ENCODE data around the gene SLC2A8. TPM values are rescaled to one million over a fixed set of nuclear protein-coding genes. Genes with fewer than 3 reads are reported as not detected.

SLC2A8 gene
- total and polyA plus RNA-seq, 3 experiments from 2014 or later = 4.5 to 7.7 (median 6.2) TPM

GRCh38 chr9:127419348-127419747 lies 22.4 kb downstream of the SLC2A8 start:
- peaks cover 12% of the 10 kb centered on the region for H3K4me1 ChIP-seq (ENCODE audit: insufficient read depth, low read length)
- no peak for DNase-seq
- no peaks in the 10 kb centered on the region for H3K27me3 ChIP-seq (ENCODE audit: insufficient read depth, low read length, poor library complexity, severe bottlenecking)
- H3K36me3 Mint-ChIP-seq = peaks cover 0 to 6% (median 0%) of the 10 kb centered on the region in 3 donors
- H3K9me3 Mint-ChIP-seq = no peaks in the 10 kb centered on the region
- H3K27ac ChIP-seq (ENCODE audit: low read depth, low read length) = no peak overlapping the region
- H3K4me3 Mint-ChIP-seq = no peak overlapping the region
- H3K9me3 ChIP-seq (ENCODE audit: low read length) = no peaks in the 10 kb centered on the region
- no peaks in the 10 kb centered on the region for H3K36me3 ChIP-seq (ENCODE audit: insufficient read depth, low read length)
- H3K27me3 Mint-ChIP-seq = peaks cover 0 to 7% of the 10 kb centered on the region in 2 donors
- POLR2A ChIA-PET = no interaction called here
- H3K4me1 Mint-ChIP-seq = peaks cover 16 to 20% (median 16%) of the 10 kb centered on the region in 3 donors
- CTCF ChIA-PET = interaction anchor here (0.7 to 1.8 kb wide), 2 partner anchors 205 to 502 kb away, joined by 3 to 6 read pairs; no protein-coding TSS in a partner anchor
- no peak overlapping the region for H3K4me3 ChIP-seq (ENCODE audit: low read length)
- no peak overlapping the region for H3K27ac Mint-ChIP-seq

GRCh38 chr9:127421057-127421456 lies 24.1 kb downstream of the SLC2A8 start:
- no peaks in the 10 kb centered on the region for H3K27me3 Mint-ChIP-seq
- peak overlapping the region in 1 of 8 donors; percentile 46 for H3K27ac Mint-ChIP-seq
- Histone ChIP-seq H3K4me3 (ENCODE audit: low read length) (no peak overlapping the region), H3K36me3 (ENCODE audit: insufficient read depth, low read length) (no peaks in the 10 kb centered on the region), H3K4me1 (ENCODE audit: insufficient read depth, low read length) (peaks cover 25% of the 10 kb centered on the region), H3K27me3 (ENCODE audit: insufficient read depth, low read length, poor library complexity, severe bottlenecking) (no peaks in the 10 kb centered on the region), H3K27ac (ENCODE audit: low read depth, low read length) (no peak overlapping the region), H3K9me3 (ENCODE audit: low read length) (no peaks in the 10 kb centered on the region)
- POLR2A ChIA-PET = interaction anchor here (0.7 kb wide), 1 partner anchor 196 kb away, joined by 5 read pairs; no protein-coding TSS in a partner anchor
- CTCF ChIA-PET = interaction anchor here (1.0 kb wide), 1 partner anchor 12 kb away, joined by 3 read pairs; no protein-coding TSS in a partner anchor
- H3K4me1 Mint-ChIP-seq = peaks cover 30 to 37% (median 33%) of the 10 kb centered on the region in 3 donors
- H3K9me3 Mint-ChIP-seq = no peaks in the 10 kb centered on the region
- H3K36me3 Mint-ChIP-seq = peaks cover 0 to 8% (median 0%) of the 10 kb centered on the region in 3 donors
- DNase-seq = no peak
- H3K4me3 Mint-ChIP-seq = no peak overlapping the region

- no peaks in the 10 kb centered on the region for H3K36me3 ChIP-seq (ENCODE audit: insufficient read depth, low read length)
- peaks cover 0 to 13% (median 3%) of the 10 kb centered on the region in 3 donors for H3K36me3 Mint-ChIP-seq
- POLR2A ChIA-PET = no interaction called here
- no peaks in the 10 kb centered on the region for H3K9me3 Mint-ChIP-seq
- no peaks in the 10 kb centered on the region for H3K27me3 Mint-ChIP-seq
- no peak for DNase-seq
- peaks cover 38 to 48% (median 42%) of the 10 kb centered on the region in 3 donors for H3K4me1 Mint-ChIP-seq
- H3K4me3 ChIP-seq (ENCODE audit: low read length) = no peak overlapping the region
- peak overlapping the region in 2 of 7 donors; percentile 96 to 99 for H3K4me3 Mint-ChIP-seq
- H3K27ac ChIP-seq (ENCODE audit: low read depth, low read length) = peak overlapping the region; percentile 78
- H3K27ac Mint-ChIP-seq = peak overlapping the region in 2 of 8 donors; percentile 43 to 95
- peaks cover 31% of the 10 kb centered on the region for H3K4me1 ChIP-seq (ENCODE audit: insufficient read depth, low read length)
- CTCF ChIA-PET = interaction anchor here (0.6 kb wide), 1 partner anchor 29 kb away, joined by 3 read pairs; no protein-coding TSS in a partner anchor
- H3K27me3 ChIP-seq (ENCODE audit: insufficient read depth, low read length, poor library complexity, severe bottlenecking) = no peaks in the 10 kb centered on the region
- H3K9me3 ChIP-seq (ENCODE audit: low read length) = no peaks in the 10 kb centered on the region
Measured at GRCh38 chr9:127422133-127422782, 25.3 kb downstream of the SLC2A8 start.

- Histone ChIP-seq H3K4me1 (ENCODE audit: insufficient read depth, low read length) (peaks cover 31% of the 10 kb centered on the region), H3K36me3 (ENCODE audit: insufficient read depth, low read length) (no peaks in the 10 kb centered on the region), H3K27me3 (ENCODE audit: insufficient read depth, low read length, poor library complexity, severe bottlenecking) (no peaks in the 10 kb centered on the region), H3K27ac (ENCODE audit: low read depth, low read length) (peak overlapping the region; percentile 78), H3K9me3 (ENCODE audit: low read length) (no peaks in the 10 kb centered on the region), H3K4me3 (ENCODE audit: low read length) (peak overlapping the region; percentile 81)
- Mint-ChIP-seq H3K27me3 (no peaks in the 10 kb centered on the region), H3K9me3 (no peaks in the 10 kb centered on the region), H3K4me1 (peaks cover 39 to 50% (median 44%) of the 10 kb centered on the region in 3 donors), H3K27ac (peak overlapping the region in 6 of 8 donors; percentile 68 to 96 (median 88)), H3K4me3 (peak overlapping the region in 6 of 7 donors; percentile 94 to 100 (median 98)), H3K36me3 (peaks cover 0 to 14% (median 4%) of the 10 kb centered on the region in 3 donors)
- POLR2A ChIA-PET = interaction anchor here (0.6 kb wide), 1 partner anchor 175 kb away, joined by 12 read pairs; no protein-coding TSS in a partner anchor
- no peak for DNase-seq
- CTCF ChIA-PET = interaction anchor here (0.6 to 1.4 kb wide), 3 partner anchors 28 to 83 kb away, joined by 3 to 4 read pairs (median 3); partner anchors contain the start of gene RPL12
Measured at GRCh38 chr9:127422787-127423186, 25.8 kb downstream of the SLC2A8 start.

GRCh38 chr9:127423476-127423933 lies 26.5 kb downstream of the SLC2A8 start:
- peaks cover 0 to 20% (median 5%) of the 10 kb centered on the region in 3 donors for H3K36me3 Mint-ChIP-seq
- Histone ChIP-seq H3K36me3 (ENCODE audit: insufficient read depth, low read length) (no peaks in the 10 kb centered on the region), H3K4me1 (ENCODE audit: insufficient read depth, low read length) (peaks cover 31% of the 10 kb centered on the region), H3K4me3 (ENCODE audit: low read length) (peak overlapping the region; percentile 81), H3K27ac (ENCODE audit: low read depth, low read length) (peak overlapping the region; percentile 78), H3K27me3 (ENCODE audit: insufficient read depth, low read length, poor library complexity, severe bottlenecking) (no peaks in the 10 kb centered on the region), H3K9me3 (ENCODE audit: low read length) (no peaks in the 10 kb centered on the region)
- no peaks in the 10 kb centered on the region for H3K27me3 Mint-ChIP-seq
- peaks cover 43 to 57% (median 51%) of the 10 kb centered on the region in 3 donors for H3K4me1 Mint-ChIP-seq
- no peaks in the 10 kb centered on the region for H3K9me3 Mint-ChIP-seq
- no peak for DNase-seq
- peak overlapping the region; percentile 94 to 100 (median 98) for H3K4me3 Mint-ChIP-seq
- ChIA-PET POLR2A (interaction anchor here (0.6 to 1.7 kb wide), 2 partner anchors 28 to 175 kb away, joined by 12 to 17 read pairs; partner anchors contain the start of genes LRSAM1 and RPL12), CTCF (interaction anchor here (0.9 to 1.5 kb wide), 5 partner anchors 27 to 209 kb away, joined by 3 to 4 read pairs (median 3); partner anchors contain the start of genes RPL12 and SLC2A8)
- peak overlapping the region; percentile 93 to 99 (median 96) for H3K27ac Mint-ChIP-seq

GRCh38 chr9:127423934-127424675 lies 27.1 kb downstream of the SLC2A8 start, which contains the start of gene ZNF79:
Gene ZNF79, plus strand, starts transcription at chr9:127424382. Its CDS starts 406 bp downstream, at chr9:127424788.
- Histone ChIP-seq H3K9me3 (ENCODE audit: low read length) (no peaks in the 10 kb centered on the region), H3K36me3 (ENCODE audit: insufficient read depth, low read length) (no peaks in the 10 kb centered on the region), H3K27me3 (ENCODE audit: insufficient read depth, low read length, poor library complexity, severe bottlenecking) (no peaks in the 10 kb centered on the region), H3K4me1 (ENCODE audit: insufficient read depth, low read length) (peaks cover 31% of the 10 kb centered on the region), H3K4me3 (ENCODE audit: low read length) (peak within 1 kb of the TSS; percentile 81), H3K27ac (ENCODE audit: low read depth, low read length) (peak within 1 kb of the TSS; percentile 78)
- Mint-ChIP-seq H3K27me3 (no peaks in the 10 kb centered on the region), H3K27ac (peak within 1 kb of the TSS; percentile 93 to 99 (median 96)), H3K4me1 (peaks cover 43 to 62% (median 51%) of the 10 kb centered on the region in 3 donors), H3K4me3 (peak within 1 kb of the TSS; percentile 94 to 100 (median 98)), H3K36me3 (peaks cover 0 to 26% (median 7%) of the 10 kb centered on the region in 3 donors), H3K9me3 (no peaks in the 10 kb centered on the region)
- CTCF ChIA-PET = interaction anchor here (0.9 to 1.5 kb wide), 5 partner anchors 26 to 209 kb away, joined by 3 to 4 read pairs (median 3); partner anchors contain the start of genes RPL12 and SLC2A8
- DNase-seq = peak; percentile 89 to 92 (median 89)
- POLR2A ChIA-PET = interaction anchor here (0.6 to 1.7 kb wide), 3 partner anchors 25 to 27 kb away, joined by 3 to 17 read pairs (median 3); partner anchors contain the start of genes LRSAM1, RPL12 and SLC2A8

- H3K27ac Mint-ChIP-seq = peak overlapping the region; percentile 93 to 99 (median 96)
- H3K4me3 Mint-ChIP-seq = peak overlapping the region; percentile 94 to 100 (median 98)
- ChIA-PET POLR2A (interaction anchor here (0.6 to 1.7 kb wide), 3 partner anchors 25 to 28 kb away, joined by 3 to 17 read pairs (median 3); partner anchors contain the start of genes LRSAM1, RPL12 and SLC2A8), CTCF (interaction anchor here (1.2 to 1.5 kb wide), 3 partner anchors 28 to 210 kb away, joined by 3 to 4 read pairs (median 3); partner anchors contain the start of gene SLC2A8)
- H3K9me3 Mint-ChIP-seq = no peaks in the 10 kb centered on the region
- H3K36me3 ChIP-seq (ENCODE audit: insufficient read depth, low read length) = no peaks in the 10 kb centered on the region
- H3K4me1 ChIP-seq (ENCODE audit: insufficient read depth, low read length) = peaks cover 31% of the 10 kb centered on the region
- peaks cover 0 to 31% (median 7%) of the 10 kb centered on the region in 3 donors for H3K36me3 Mint-ChIP-seq
- no peaks in the 10 kb centered on the region for H3K27me3 ChIP-seq (ENCODE audit: insufficient read depth, low read length, poor library complexity, severe bottlenecking)
- no peaks in the 10 kb centered on the region for H3K9me3 ChIP-seq (ENCODE audit: low read length)
- H3K27ac ChIP-seq (ENCODE audit: low read depth, low read length) = peak overlapping the region; percentile 78
- DNase-seq = peak in 1 of 5 donors; percentile 54
- peaks cover 43 to 62% (median 51%) of the 10 kb centered on the region in 3 donors for H3K4me1 Mint-ChIP-seq
- H3K4me3 ChIP-seq (ENCODE audit: low read length) = peak overlapping the region; percentile 81
- no peaks in the 10 kb centered on the region for H3K27me3 Mint-ChIP-seq
Measured at GRCh38 chr9:127424676-127424999, 27.7 kb downstream of the SLC2A8 start.

Measured in CD8-positive, alpha-beta memory T cell (primary cell).